HEK293T (cell line): ENCODE results near the gene GAGE10.

Source experiments
- CTCF ChIA-PET: fragments of 350-600 bp; formaldehyde crosslinking; extraction: SDS; loops from one replicate; lab custom pipeline; 2021; ENCODE audit warnings: antibody characterized with exemption, inconsistent platforms; lab: Yijun Ruan, JAX
- POLR2A ChIA-PET: fragments of 350-600 bp; formaldehyde crosslinking; extraction: SDS; loops from one replicate; lab custom pipeline; 2020; ENCODE audit warnings: antibody characterized with exemption, inconsistent platforms; lab: Yijun Ruan, JAX
- DNase-seq: peaks from one replicate; pipeline ENCODE4 v3.0.0; 2012; ENCODE audit warnings: mixed read lengths; ENCODE audit errors: extremely low spot score
- ARNT ChIP-seq: fragments of 450-650 bp; IDR thresholded peaks from 2 replicates; pipeline ENCODE4 v1.6.1; 2017; ENCODE audit warnings: mild to moderate bottlenecking
- BHLHE40 ChIP-seq: fragments of 450-650 bp; IDR thresholded peaks from 2 replicates; pipeline ENCODE4 v1.6.1; 2016; ENCODE audit warnings: mild to moderate bottlenecking, moderate library complexity, borderline replicate concordance
- CTBP1 ChIP-seq: fragments of 450-650 bp; IDR thresholded peaks from 2 replicates; pipeline ENCODE4 v1.6.1; 2016; ENCODE audit warnings: borderline replicate concordance
- ELF4 ChIP-seq: fragments of 450-650 bp; IDR thresholded peaks from 2 replicates; pipeline ENCODE4 v1.6.1; 2017; ENCODE audit warnings: antibody characterized with exemption
- FOXA1 ChIP-seq: fragments of 450-650 bp; IDR thresholded peaks from 2 replicates; pipeline ENCODE4 v1.6.1; 2016; ENCODE audit warnings: mild to moderate bottlenecking
- FOXK2 ChIP-seq: fragments of 450-650 bp; IDR thresholded peaks from 2 replicates; pipeline ENCODE4 v1.6.1; 2016; ENCODE audit warnings: mild to moderate bottlenecking
- FOXM1 ChIP-seq: fragments of 450-650 bp; IDR thresholded peaks from 2 replicates; pipeline ENCODE4 v1.6.1; 2017; ENCODE audit warnings: mild to moderate bottlenecking, borderline replicate concordance
- HDGF ChIP-seq: fragments of 450-650 bp; IDR thresholded peaks from 2 replicates; pipeline ENCODE4 v1.6.1; 2017; ENCODE audit warnings: antibody characterized with exemption, borderline replicate concordance
- L3MBTL2 ChIP-seq: fragments of 450-650 bp; conservative IDR thresholded peaks from 2 replicates; pipeline ENCODE4 v1.6.1; 2016; ENCODE audit warnings: mild to moderate bottlenecking
- LEF1 ChIP-seq: fragments of 450-650 bp; IDR thresholded peaks from 2 replicates; pipeline ENCODE4 v1.6.1; 2017; ENCODE audit warnings: mild to moderate bottlenecking, borderline replicate concordance
- NFRKB ChIP-seq: fragments of 450-650 bp; IDR thresholded peaks from 2 replicates; pipeline ENCODE4 v1.6.1; 2016; ENCODE audit warnings: mild to moderate bottlenecking, moderate library complexity
- PKNOX1 ChIP-seq: fragments of 450-650 bp; IDR thresholded peaks from 2 replicates; pipeline ENCODE4 v1.6.1; 2016
- SP1 ChIP-seq: fragments of 450-650 bp; IDR thresholded peaks from 2 replicates; pipeline ENCODE4 v1.6.1; 2017
- SUZ12 ChIP-seq: fragments of 450-650 bp; IDR thresholded peaks from 2 replicates; pipeline ENCODE4 v1.6.1; 2016; ENCODE audit warnings: mild to moderate bottlenecking
- TARDBP ChIP-seq: fragments of 450-650 bp; IDR thresholded peaks from 2 replicates; pipeline ENCODE4 v1.6.1; 2016
- ZNF384 ChIP-seq: fragments of 450-650 bp; IDR thresholded peaks from 2 replicates; pipeline ENCODE4 v1.6.1; 2016

The GAGE10 gene

GRCh38 chrX:49258749-49259124 is 44.7 kb upstream of the GAGE10 start:
- no peak for TF ChIP-seq ELF4
- no peak for TF ChIP-seq L3MBTL2
- TF ChIP-seq LEF1: no peak
- TF ChIP-seq FOXK2: no peak
- no peak for TF ChIP-seq SP1
- no peak for TF ChIP-seq FOXM1
- TF ChIP-seq SUZ12: no peak
- TF ChIP-seq FOXA1: no peak
- no peak for TF ChIP-seq TARDBP
- no peak for TF ChIP-seq CTBP1
- TF ChIP-seq BHLHE40: no peak
- no peak for TF ChIP-seq ZNF384
- no peak for TF ChIP-seq ARNT
- no peak for TF ChIP-seq HDGF
- no peak for DNase-seq
- POLR2A ChIA-PET: interaction anchor here (6.1 kb wide), 1 partner anchor 9 kb away, joined by 42 read pairs; no protein-coding TSS in a partner anchor
- CTCF ChIA-PET: no interaction called here

GRCh38 chrX:49260221-49260985 is 43.0 kb upstream of the GAGE10 start:
- no peak for TF ChIP-seq LEF1
- no peak for TF ChIP-seq ELF4
- TF ChIP-seq FOXA1: no peak
- no peak for TF ChIP-seq ARNT
- no peak for TF ChIP-seq ZNF384
- TF ChIP-seq FOXM1: no peak
- TF ChIP-seq TARDBP: no peak
- no peak for TF ChIP-seq CTBP1
- no peak for TF ChIP-seq FOXK2
- no peak for TF ChIP-seq L3MBTL2
- no peak for TF ChIP-seq SP1
- TF ChIP-seq SUZ12: no peak
- TF ChIP-seq HDGF: no peak
- TF ChIP-seq PKNOX1: no peak

GRCh38 chrX:49262603-49263002 is 40.8 kb upstream of the GAGE10 start:
- POLR2A ChIA-PET: no interaction called here
- DNase-seq: no peak
- TF ChIP-seq TARDBP (no peak), ARNT (no peak), FOXA1 (no peak), PKNOX1 (no peak), ELF4 (no peak), FOXM1 (no peak), BHLHE40 (no peak), NFRKB (no peak)
- CTCF ChIA-PET: no interaction called here

More at GRCh38 chrX:49260221-49260985, 43.0 kb upstream of the GAGE10 start:
- POLR2A ChIA-PET: interaction anchor here (0.9 to 6.1 kb wide), 2 partner anchors 8 to 10 kb away, joined by 3 to 42 read pairs; no protein-coding TSS in a partner anchor
- DNase-seq: no peak
- CTCF ChIA-PET: no interaction called here

GRCh38 chrX:49263631-49264030 is 39.8 kb upstream of the GAGE10 start:
- ChIA-PET POLR2A (interaction anchor here (0.7 kb wide), 1 partner anchor 73 kb away, joined by 3 read pairs; no protein-coding TSS in a partner anchor), CTCF (interaction anchor here (0.6 kb wide), 1 partner anchor 28 kb away, joined by 6 read pairs; no protein-coding TSS in a partner anchor)
- DNase-seq: no peak
- no peak for TF ChIP-seq L3MBTL2
- TF ChIP-seq BHLHE40: no peak
- no peak for TF ChIP-seq FOXK2
- no peak for TF ChIP-seq NFRKB
- TF ChIP-seq HDGF: no peak
- TF ChIP-seq SUZ12: no peak
- TF ChIP-seq TARDBP: no peak
- no peak for TF ChIP-seq FOXA1
- no peak for TF ChIP-seq ARNT
- no peak for TF ChIP-seq CTBP1
- TF ChIP-seq ZNF384: no peak
- TF ChIP-seq LEF1: no peak

GRCh38 chrX:49264460-49264859 is 39.0 kb upstream of the GAGE10 start, which contains the start of gene FOXP3:
FOXP3 (minus strand) TSS chrX:49264710; CDS start chrX:49258505, 6,205 bp downstream.
- POLR2A ChIA-PET: no interaction called here
- no peak for DNase-seq
- TF ChIP-seq ZNF384 (no peak), TARDBP (no peak)
- CTCF ChIA-PET: no interaction called here

- no peak for TF ChIP-seq ZNF384
- no peak for TF ChIP-seq BHLHE40
- no peak for TF ChIP-seq HDGF
- TF ChIP-seq NFRKB: no peak
- no peak for TF ChIP-seq LEF1
- TF ChIP-seq L3MBTL2: no peak
- no peak for TF ChIP-seq SUZ12
- TF ChIP-seq FOXM1: no peak
- no peak for TF ChIP-seq SP1
- no peak for TF ChIP-seq FOXK2
- no peak for TF ChIP-seq PKNOX1
- no peak for TF ChIP-seq CTBP1
- no peak for TF ChIP-seq ARNT
- TF ChIP-seq TARDBP: no peak
- TF ChIP-seq FOXA1: no peak
- no peak for TF ChIP-seq ELF4
- ChIA-PET CTCF (interaction anchor here (0.7 kb wide), 1 partner anchor 74 kb away, joined by 3 read pairs; no protein-coding TSS in a partner anchor), POLR2A (interaction anchor here (3.0 to 4.2 kb wide), 2 partner anchors 8 to 75 kb away, joined by 31 to 42 read pairs; no protein-coding TSS in a partner anchor)
- no peak for DNase-seq
Measured at GRCh38 chrX:49266523-49267445, 36.7 kb upstream of the GAGE10 start.
